NCI-H2171 treated with DMSO at 0.1 percent for 48 hours (cell line): ENCODE measurements around the gene PDE10A.

ENCODE experiments used
- DNase-seq: peaks from one replicate; lab custom pipeline; 2025; lab: John Stamatoyannopoulos, UW

Gene PDE10A

DNA sequence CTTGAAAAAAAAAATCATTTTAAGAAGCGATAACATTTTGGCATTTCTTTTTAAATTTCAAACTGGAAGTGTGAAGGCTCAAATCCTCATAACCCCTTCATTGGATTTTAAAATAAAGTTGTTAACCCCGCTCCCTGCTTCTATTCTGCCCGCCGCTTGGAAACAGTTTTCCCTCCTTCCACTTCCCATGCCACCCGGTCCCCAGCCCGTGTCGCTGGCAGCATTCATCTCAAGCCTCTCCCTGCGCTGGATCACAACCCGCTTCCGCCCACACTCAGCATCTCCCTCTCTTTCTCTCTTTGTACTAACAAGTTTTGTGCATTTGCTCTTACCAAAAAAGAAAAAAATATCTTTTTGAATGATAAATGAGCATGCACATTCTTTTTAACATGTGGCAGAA lies 15.4 kb upstream of the PDE10A start:
- DNase-seq, result no peak

DNA sequence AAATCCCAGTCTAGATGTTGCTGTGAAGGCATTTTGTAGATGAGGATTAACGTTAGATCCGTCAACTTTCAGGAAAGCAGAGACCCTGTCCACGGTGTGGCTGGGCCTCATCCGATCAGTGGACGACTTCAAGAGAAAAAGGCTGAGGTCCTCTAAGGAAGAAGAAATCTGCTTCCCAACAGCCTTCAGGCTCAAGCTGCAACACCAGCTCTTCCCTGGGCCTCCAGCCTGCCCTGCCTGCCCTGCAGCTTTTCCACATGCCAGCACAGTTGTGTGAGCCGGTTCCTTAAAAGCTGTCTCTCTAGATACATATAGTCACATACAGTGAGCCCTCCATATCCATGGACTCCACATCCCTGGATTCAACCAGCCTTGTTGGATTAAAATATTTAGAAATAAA lies 14.1 kb upstream of the PDE10A start:
- DNase-seq, result no peak

DNA sequence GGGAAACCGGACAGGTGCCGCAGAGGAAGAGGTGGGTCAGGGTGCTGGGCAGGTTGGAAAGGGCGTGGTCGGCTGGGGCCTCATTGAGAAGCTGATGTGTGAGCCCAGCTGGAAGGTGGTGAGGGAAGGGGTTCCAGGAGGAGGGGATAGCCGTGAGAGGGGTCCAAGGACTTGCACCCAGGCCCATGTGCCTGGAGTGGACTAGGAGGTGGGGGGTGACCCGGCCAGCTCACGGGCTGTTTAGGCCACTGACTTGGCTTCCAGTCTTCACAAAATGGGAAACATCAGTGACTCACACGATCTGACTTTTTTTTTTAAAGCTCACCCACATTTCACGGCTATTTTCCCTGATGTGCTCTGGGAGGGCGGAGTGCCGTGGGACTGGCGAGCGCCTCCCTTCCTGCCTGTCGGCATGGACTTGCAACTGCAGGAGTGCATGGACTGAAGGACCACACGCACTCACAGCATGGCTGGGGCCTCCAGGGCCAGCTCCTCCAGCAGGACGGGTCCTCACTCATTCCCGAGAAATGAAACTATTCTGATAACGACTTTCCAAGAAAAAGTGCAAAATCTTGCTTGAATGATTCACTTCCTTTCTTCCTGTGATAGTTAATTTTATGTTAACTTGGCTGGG lies 13.5 kb upstream of the PDE10A start:
- DNase-seq, result no peak

DNA sequence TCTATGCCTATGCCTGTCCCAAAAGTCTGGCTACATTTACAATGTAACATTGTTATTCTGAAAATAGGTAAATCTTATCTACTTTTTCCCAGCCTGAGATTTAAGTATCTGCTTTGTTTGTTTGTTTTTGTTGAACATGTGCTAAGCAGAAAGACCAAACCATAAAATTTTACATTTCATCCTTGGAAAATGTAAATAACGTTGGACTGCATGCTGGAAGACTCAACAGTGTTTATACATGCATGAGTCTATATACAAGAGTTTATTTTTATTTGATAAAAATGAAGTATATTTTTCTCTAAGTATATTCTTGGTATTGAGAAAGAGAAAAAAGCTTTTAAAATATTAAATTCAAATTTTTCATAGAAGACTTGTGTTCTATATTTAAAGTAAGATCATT lies 12.1 kb upstream of the PDE10A start:
- no peak for DNase-seq

DNA sequence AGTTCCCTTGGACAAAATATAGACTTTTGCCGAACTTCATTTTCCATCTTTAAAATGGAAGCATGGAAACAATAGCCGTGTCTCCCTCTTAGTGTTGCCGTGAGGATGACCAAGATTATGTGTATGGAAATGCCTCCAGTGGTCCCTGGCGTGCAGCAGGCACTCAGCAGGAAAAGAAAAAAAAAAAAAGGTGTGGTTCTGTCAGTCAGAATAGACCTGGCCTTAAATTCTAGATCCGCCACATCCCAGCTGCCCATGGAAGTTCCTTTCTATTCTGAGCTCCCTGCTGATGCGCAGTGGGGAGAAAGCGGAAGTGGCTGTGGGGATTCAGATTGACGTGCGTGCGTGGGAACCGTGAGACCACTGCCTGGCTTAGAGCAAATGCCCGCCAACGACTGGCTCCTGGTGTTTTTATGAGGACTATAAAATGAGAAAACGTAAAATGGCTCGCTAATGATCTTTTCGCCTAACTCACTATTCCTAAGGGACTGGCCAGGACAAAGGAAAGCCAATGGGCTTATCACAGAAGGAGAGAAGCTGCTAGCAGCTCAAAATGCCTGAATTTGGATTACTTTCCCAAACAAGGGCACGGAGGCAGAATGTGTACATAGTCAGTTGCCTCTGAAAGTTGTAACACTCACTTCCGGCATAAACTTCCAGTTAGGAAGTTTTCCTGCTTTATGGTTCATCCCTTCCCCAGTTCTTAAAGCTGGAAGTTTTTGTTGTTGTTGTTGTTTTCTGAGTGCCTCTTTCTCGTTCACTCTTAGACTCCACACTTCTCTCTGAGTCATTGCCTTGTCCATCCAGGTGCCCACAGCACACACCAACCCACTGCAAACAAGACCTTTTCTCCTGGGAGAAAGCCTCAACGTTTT lies 11.4 kb upstream of the PDE10A start:
- DNase-seq, result no peak

DNA sequence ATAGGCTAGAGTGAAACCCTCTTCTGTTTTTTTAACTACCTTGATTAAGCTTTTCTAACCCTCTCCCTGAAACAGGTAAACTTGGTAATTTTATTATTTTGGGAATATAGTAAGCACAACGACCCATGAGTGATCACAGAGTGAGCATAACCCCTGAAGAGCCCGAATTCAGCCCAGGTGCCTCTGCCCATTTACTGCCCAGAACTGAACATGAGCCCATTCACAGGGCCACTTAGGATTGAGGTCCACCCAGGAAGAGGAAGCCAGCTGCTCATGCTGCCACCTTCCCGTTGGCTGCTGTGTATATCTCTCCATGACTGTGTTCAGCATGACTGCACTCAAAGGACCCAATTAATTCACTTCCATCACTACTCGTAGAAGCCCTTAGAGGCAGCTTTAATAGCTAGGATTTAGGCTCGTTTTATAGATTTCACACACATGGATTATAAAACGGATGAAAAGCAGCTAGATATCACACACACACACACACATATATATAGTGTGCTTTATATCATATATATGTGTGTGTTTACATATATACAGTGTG lies 8.3 kb upstream of the PDE10A start:
- DNase-seq, result no peak

DNA sequence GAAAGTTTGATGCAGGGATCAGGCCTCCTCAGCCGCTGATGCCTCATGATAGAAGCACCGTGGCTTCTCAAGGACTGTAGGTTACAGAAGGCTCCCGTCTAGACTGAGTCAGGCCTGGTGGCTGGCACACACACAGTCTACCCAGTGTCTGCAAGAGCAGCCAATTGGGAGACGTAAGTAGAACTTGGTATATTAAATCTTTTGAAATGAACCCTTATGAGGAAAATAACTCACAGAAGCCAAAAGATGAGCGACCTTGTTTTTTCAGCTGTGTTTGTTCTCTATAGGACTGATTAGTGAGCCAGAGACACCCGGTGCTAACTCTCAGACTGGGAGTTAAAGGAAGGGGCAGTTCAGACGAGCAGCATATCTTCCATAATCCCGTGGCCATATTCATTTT lies 5.9 kb upstream of the PDE10A start:
- no peak for DNase-seq

DNA sequence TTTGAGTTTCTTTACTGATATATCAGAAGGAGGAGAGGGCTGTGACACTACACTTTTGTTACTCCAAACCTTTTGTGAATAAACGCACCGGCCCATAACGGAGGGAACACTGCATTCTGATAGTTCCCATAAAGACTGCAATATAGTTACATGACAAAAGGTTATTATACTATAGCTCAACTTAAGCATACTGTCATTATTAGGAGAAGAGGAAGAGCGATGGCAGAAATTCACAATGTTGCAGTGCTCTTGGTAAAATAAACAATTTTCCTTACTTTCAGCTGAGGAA lies 2.3 kb upstream of the PDE10A start:
- DNase-seq, result no peak

DNA sequence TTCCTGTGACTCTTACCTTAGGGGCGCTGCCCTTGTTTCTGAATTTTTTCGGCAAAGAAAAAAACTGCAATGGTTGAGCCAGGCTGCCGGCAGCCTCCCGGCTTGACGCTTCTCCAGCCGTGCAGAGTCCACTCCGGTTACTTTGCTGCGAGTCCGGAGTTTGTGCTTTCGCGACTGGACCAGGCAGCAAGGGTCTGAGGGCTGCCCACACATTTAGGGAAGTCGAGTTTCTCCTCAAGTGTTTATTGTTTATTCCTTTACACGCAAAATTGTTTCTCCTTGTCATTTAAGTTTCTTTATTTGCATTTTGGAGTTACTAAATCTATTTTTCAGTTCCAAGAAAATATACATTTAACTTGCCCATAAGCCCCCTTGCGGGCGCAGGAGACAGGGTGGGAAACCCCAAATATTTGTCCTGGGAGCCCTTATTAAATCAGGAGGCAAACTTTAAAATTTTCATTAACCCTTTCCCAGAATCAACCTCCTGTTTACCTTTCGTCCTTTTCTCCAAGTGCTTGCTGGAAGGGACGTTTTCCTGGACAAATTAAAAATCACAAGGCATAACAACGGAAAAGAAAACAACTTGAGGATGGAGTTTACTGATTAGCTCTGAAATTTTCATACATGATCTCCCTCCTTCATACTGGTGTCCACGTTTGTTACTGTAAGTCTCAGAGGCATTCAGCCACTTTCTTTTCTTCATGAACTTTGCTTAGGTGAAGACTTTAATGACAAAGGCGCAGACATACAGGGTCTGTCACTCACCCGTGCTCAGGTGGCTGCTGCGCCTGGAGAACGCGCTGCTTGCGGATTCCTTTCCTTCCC lies 1.7 kb upstream of the PDE10A start:
- DNase-seq, result no peak

DNA sequence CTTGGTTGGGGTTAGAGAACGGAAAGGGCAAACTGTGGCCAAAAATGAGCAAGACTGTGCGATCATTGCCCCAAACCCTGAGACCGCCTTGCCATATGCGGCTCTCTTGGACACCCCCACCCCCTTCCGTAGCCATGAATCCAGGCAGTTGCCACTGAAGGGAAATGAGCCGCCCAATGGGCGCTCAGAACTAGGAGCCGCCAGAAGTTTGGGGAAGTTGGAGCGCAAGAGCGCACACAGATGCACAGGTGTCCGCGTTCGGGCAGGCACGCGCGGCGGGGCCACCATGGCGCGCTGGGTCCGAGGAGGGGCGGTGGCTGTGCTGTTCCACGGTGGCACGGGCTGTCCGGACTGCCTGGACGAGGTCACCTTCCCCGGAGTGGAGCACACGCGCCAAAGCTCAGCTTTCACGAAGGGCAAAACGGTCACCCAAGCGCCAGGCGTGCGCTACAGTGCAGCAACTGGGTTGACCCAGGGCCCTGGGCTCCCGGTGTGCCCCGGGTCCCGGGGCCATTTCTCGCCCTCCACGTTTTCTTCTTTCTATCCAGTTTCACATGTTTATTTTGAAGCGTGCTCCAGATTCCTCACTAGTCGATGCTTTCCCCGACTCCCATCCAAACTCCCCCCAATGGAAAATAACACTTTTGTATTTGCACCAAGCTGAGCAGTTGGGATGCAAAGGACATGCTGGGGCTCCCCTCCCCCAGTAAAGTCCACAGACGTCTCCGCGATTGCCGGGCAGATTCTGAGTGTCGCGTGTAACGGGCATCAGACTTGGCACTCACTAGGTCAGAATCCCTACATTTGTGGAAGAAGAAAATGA lies 906 bp upstream of the PDE10A start:
- DNase-seq, result no peak

DNA sequence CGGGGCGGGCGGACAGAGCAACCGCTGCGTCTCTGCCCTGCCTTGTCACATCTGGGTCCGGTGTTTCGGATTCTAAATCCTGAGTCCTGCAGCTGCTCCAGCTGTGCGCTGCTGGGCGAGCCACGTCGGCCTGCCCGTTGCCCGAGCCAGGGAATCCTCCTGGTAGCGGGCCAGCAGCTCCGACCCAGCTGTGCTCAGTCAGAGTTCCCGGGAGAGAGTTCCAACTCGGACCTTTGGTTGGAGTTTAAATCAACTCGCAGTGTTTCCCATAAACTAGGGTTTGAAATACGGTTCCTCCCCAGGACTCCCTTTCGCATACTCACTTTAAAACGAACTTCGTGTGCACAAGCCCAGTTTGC lies 315 bp upstream of the PDE10A start:
- no peak for DNase-seq

DNA sequence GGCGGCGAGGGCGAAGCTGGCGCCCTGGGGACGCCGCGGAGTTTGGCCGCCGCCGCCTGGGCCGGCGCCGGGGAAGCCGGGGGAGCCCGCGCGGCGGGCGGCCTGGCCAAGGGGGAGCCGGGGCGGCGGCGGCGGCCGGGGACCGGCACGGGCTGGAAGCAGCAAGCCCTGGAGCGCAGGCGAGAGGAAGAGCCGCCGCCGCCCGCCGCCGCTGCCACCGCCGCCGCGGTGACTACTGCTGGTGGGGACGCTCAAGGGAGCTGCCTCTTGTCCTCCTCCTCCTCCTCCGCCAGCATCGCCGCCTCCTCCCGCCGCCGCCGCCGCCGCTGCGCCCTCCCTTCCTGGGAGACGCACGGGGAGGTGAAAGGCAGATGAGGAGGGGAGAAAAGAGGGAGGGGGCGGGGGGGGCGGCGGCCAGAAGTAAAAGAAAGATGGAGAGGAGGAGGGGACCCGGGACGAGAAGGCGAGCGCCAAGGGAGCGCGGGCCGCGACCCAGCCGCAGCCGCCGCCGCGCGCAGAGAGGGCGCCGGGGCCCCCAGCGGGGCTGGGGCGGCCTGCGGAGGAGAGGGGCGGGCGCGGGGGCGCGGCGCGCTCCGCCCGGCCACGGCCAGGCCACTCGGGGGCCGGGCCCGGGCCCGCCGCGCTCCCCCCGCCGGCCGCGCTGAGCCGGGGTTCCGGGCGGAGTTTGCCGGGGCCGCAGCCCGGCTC lies 846 bp downstream of the PDE10A start:
- DNase-seq, result no peak

DNA sequence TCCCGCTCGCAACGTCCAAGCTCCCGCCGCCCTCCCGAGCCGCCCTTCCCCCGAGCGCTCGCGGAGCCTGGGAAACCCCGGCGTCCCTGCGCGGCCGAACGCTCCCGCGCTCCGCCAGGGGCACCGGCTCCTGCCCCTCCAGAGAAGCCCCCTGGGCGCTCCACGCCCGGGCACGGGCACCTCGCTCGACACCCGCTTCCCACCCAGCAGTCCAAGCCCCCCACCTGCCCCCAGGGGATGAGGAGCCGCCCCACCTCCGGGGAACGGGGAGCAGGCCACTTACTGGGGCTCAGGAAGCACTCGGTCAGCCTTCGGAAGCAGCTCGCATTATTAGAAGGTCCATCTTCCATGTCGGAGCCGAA lies 1.4 kb downstream of the PDE10A start:
- DNase-seq, result no peak

DNA sequence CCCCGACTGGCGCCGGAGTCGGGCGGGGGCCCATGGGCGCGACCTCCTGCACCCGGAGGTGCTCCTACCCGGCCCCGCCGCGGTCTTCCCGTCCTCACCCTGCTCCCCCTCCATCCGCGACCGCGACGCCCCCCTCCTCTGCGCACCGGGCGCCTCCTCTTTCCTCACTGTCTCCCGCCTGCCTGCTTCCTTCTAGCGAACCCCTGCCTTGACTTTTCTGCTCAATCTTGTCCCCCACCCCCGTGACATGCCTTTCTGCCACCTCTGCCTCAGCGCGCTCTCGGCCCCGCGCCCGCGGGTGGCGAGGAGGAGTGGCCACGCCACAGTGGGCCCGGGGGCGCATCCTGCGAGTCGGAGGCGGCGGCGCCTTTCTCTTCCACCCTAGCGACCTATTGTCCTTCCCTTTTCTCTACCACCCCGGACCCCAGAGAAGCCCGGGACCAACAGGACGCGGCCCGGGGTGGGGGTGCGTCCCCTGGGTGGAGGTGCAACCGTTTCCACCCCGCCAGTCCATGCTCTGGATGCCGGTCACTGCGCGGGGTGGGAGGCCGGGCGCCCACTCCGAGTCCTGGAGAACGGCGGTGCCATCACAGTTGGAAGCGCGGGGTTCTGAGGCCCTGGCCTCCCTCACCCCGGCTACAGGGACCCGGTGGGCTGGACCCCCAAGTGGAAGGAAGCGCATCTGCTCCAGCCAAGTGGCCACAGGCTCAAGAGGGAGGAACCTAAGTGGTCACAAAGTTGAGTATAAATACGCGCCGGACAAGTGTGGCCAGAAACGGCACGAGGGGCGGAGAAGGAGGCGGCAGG lies 2.0 kb downstream of the PDE10A start:
- no peak for DNase-seq

DNA sequence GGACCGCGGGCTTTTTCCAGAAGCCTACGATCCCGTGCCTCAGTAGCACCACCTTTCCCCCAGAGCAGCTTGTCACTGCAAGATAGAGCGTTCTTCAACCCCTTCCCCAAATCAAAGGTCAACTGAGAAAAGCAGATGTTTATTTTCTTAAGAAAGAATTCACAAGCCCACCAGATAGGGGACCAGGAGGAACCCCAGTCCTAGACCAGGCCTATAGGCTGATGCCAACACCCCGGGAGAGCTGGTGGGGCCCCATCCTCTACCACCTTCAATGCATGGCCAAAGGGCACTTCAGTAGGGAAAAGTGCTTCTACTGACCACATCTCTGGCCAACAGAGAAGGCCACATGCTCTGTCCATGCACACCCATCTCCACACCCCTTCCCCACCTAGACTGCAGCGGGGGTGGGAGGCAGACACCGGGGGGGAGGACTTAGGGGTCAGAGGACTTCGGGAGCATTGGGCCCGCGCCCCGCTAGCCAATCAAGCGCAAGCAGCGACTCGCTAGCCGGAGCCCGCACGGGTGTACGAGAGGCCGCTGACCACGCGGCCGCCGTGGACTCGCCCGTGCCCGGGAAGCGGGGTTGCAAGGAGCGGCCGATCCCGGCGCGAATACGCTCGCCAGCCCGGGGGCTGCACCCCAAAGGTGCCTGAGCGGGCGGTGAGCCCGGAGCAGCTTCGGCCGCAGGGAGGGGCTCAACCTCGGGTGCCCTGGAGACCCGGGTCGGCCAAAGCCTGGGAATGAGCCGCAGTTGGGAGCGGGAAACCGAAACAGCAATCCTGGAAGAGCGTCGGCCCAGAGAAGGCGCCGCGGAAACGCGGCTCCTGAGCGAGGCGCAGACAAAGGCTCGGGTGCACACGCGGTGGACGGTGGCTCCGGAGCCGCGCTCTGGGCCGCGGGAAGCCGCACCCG lies 2.8 kb downstream of the PDE10A start:
- no peak for DNase-seq

DNA sequence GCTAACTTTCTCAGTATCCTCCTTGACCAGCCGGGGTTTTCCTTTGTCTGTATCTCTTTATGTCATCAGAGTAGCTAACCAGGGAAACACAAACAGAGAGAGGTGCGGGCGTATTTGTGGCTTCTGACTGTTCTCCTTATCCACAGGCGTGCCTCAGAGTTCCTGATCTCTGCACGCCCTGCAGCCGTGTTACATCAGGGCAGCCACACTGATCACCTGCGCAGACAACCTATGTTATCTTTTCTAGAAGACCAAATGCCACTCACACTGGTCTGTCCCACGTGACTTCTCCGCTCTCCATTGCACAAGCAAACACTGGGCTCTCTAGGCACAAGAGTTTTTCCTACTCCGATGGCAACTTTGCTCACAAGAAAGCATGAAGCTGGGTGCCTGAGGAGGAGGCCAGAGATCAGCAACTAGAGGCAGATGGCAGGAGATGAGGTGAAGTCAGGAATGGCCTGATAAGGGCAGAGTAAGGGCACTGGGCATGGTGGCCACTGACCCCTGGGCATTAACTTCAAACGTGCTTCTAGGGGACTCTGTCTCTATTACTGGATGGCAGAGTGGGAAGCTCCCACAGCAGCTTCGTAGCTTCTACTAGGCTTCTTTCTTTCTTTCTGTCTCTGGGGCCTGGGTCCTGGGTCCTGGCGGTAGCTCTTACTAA lies 4.5 kb downstream of the PDE10A start:
- no peak for DNase-seq

DNA sequence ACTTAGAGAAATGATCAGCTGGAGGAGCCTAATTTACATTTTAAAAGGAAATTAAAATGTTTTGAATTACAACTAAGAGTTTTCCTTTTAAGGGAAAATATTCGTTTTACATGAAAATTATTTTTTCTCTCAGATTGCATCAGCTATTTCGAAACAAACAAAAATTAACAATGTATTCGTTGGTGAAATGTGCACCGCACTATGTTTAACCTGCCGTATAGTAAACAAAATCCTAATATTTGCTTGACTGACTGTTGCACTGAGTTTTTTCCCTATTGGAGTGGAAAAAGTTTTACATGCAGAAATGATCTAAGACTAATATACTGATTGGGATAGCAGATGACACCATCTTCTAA lies 5.7 kb downstream of the PDE10A start:
- no peak for DNase-seq

DNA sequence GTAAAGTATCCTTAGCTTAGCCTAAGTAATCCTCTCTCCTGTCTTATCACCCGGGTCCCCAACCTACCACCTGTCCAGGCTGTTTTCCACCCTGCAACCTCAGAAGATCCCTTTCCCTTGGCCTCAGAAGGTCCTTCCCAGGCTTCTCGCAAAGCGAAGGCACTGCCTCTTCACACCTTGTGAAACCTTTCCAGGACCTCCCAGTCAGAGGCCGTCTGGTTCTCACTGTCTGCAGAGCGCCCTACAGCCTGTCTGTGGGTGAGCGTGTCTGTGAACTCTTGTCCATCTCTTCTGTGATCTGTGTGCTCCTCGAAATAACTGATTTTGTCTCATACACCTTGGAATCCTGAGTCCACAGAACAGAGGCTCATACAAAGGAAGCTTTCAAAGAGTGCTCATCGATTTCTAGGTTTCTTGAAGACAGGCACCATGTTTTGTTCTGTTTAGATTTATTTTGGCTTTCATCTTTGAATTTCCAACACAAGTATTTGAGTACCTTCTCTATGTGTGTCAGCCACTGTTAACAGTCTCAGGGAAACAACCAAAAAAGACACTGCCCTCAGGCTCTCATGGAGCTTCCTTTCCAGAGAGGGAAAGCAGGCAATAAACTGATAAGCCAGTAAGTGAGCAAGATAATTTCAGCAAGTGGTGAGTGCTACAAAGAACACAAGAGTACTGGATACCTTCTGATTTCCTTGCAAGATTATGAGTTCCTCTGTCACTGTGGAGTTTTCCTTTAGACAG lies 6.3 kb downstream of the PDE10A start:
- no peak for DNase-seq
